Measurements from ENCODE around the gene FCER1G. TPM values are rescaled to one million over a fixed set of nuclear protein-coding genes. Genes with fewer than 3 reads are reported as not detected.
"Not testable (repeated sequence)": the region's sequence is repeated elsewhere in the genome, so short reads cannot be mapped to it uniquely, and the experiment has no call there.

Gene FCER1G
- total and polyA plus RNA-seq, 2 of the 8 experiments (the other 6 are each of a cell fraction or from before 2014, with no cell fraction given), result 1.6 TPM; not detected in 1

DNA sequence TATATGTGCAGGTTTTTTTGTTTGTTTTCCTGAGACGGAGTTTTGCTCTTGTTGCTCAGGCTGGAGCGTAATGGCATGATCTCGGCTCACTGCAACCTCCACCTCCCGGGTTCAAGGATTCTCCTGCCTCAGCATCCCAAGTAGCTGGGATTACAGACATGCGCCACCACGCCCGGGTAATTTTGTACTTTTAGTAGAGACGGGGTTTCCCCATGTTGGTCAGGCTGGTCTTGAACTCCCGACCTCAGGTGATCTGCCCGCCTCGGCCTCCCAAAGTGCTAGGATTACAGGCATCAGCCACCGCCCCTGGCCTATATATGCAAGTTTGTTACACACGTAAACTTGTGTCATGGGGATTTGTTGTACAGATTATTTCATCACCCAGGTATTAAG is 9.6 kb downstream of the FCER1G start:
- WGBS, 2 experiments (ENCODE audit: extremely low coverage in 1 of 2, insufficient coverage in 1 of 2, insufficient read length in 1 of 2, insufficient replicate concordance in 2 of 2, low coverage in 1 of 2, low lambda C conversion rate in 2 of 2, missing lambda C conversion rate in 1 of 2), result 92% methylated on average over 13 of the region's 13 CpGs; no CpG with 5 or more reads in 1 of the 2 experiments
- H2BK20ac ChIP-seq (ENCODE audit: low read length); H3K9me3 ChIP-seq (ENCODE audit: insufficient read depth in 2 of 2, low read depth in 1 of 2, low read length in 1 of 2); H4K8ac ChIP-seq (ENCODE audit: extremely low read depth, insufficient read depth, low read length); H3K18ac ChIP-seq (ENCODE audit: extremely low read depth, low read length); H3K4me3 ChIP-seq (ENCODE audit: extremely low read depth in 1 of 4, insufficient read depth in 2 of 4, low read depth in 3 of 4, low read length in 4 of 4); DNase-seq (ENCODE audit: low read depth in 1 of 2, low spot score in 2 of 2); H3K4ac ChIP-seq (replicated peaks; ENCODE audit: insufficient read length, low read depth, low read length); H3K27me3 ChIP-seq (replicated peaks in 1 of 4; ENCODE audit: control insufficient read depth in 3 of 4, extremely low read depth in 1 of 4, insufficient read depth in 3 of 4, low read length in 3 of 4); H2BK12ac ChIP-seq (ENCODE audit: low read depth, low read length); H2BK5ac ChIP-seq (ENCODE audit: low read depth, low read length); H3K4me1 ChIP-seq (replicated peaks in 1 of 4; ENCODE audit: control insufficient read depth in 3 of 4, insufficient read depth in 4 of 4, low read length in 3 of 4); H4K20me1 ChIP-seq (replicated peaks in 1 of 2; ENCODE audit: control insufficient read depth in 1 of 2, insufficient read depth in 2 of 2, low read length in 2 of 2); H3K79me2 ChIP-seq (ENCODE audit: control insufficient read depth in 1 of 2, insufficient read depth in 2 of 2, low read length in 2 of 2); H3K14ac ChIP-seq (ENCODE audit: insufficient read length); H2BK15ac ChIP-seq (ENCODE audit: low read length); H3K56ac ChIP-seq (replicated peaks; ENCODE audit: insufficient read length, low read depth, low read length); H2AK5ac ChIP-seq (ENCODE audit: low read depth, low read length); H4K5ac ChIP-seq (ENCODE audit: insufficient read length, low read depth, low read length); H3K9ac ChIP-seq (replicated peaks in 1 of 4; ENCODE audit: extremely low read depth in 1 of 4, low read depth in 3 of 4, low read length in 3 of 4); H3K79me1 ChIP-seq (ENCODE audit: low read depth, low read length); H2AFZ ChIP-seq (ENCODE audit: low read length); H3K23me2 ChIP-seq (ENCODE audit: low read depth, low read length); H4K91ac ChIP-seq (replicated peaks; ENCODE audit: insufficient read length, low read length); FAIRE-seq; H3K27ac ChIP-seq (ENCODE audit: low read depth, low read length); H3K36me3 ChIP-seq (ENCODE audit: control insufficient read depth in 2 of 4, insufficient read depth in 4 of 4, low read length in 3 of 4); H3K23ac ChIP-seq (ENCODE audit: insufficient read length); H2BK120ac ChIP-seq (replicated peaks; ENCODE audit: low read depth, low read length); H3K4me2 ChIP-seq (ENCODE audit: insufficient read depth in 1 of 2, low read depth in 2 of 2, low read length in 2 of 2): not testable (repeated sequence)
- ChIA-PET CTCF (ENCODE audit: partially characterized antibody) (interaction anchor here (1.4 to 23.7 kb wide), 13 partner anchors 8 to 158 kb away, joined by 4 to 427 read pairs (median 67); partner anchors contain the start of genes ADAMTS4, FCER1G, NDUFS2 and PCP4L1), POLR2A (ENCODE audit: partially characterized antibody) (interaction anchor here (1.1 to 9.9 kb wide), 5 partner anchors 23 to 90 kb away, joined by 3 to 82 read pairs (median 4); partner anchors contain the start of genes ADAMTS4 and NDUFS2)
